GM12891 (cell line): Measurements from ENCODE around the gene SCFD2.

Experiments used
- POLR2A ChIP-seq: IDR thresholded peaks from 2 replicates; pipeline ENCODE4 v1.6.1; 2011; ENCODE audit warnings: low read depth, low read length, control low read depth
- POLR2AphosphoS5 ChIP-seq: IDR thresholded peaks from 2 replicates; pipeline ENCODE4 v1.6.1; 2011; ENCODE audit warnings: low read depth, low read length, control low read depth
- POU2F2 ChIP-seq: IDR thresholded peaks from 2 replicates; pipeline ENCODE4 v1.6.1; 2011; ENCODE audit warnings: low read depth, mild to moderate bottlenecking, control low read depth, low read length, moderate library complexity
- SPI1 ChIP-seq: IDR thresholded peaks from 2 replicates; pipeline ENCODE4 v1.6.1; 2011; ENCODE audit warnings: low read depth, low read length, control low read depth
- TAF1 ChIP-seq: IDR thresholded peaks from 2 replicates; pipeline ENCODE4 v1.6.1; 2011; ENCODE audit warnings: low read depth, low read length, control low read depth

DNA sequence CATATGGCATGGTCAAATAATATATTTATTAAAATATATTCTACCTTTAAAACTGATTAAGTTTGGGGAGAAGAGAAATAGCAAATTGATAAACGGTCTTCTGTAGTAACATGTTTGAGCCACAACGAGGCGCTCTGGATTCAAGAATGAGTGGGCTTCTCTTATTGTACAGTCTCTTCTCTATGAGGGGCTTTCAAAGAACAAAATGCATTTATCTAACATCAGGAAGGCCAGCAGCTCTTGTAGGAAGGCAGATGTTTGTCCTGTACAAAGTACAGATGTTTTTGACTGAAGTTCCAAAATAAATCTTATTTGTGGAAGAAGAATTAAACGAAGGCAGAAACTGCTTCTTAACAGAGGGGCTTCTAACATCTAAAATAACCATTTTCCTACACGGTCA is 350.2 kb downstream of the SCFD2 start:
- TF ChIP-seq TAF1: no peak
- TF ChIP-seq POLR2AphosphoS5: no peak
- TF ChIP-seq POLR2A: no peak
- no peak for TF ChIP-seq SPI1
- TF ChIP-seq POU2F2: no peak
